ENCODE data around the gene ALDH2. TPM values are rescaled to one million over a fixed set of nuclear protein-coding genes. Genes with fewer than 3 reads are reported as not detected.

Gene ALDH2
- total RNA-seq, 2 donors from 2014 or later = 76.6 to 91.4 TPM

- H3K27me3 ChIP-seq (ENCODE audit: control insufficient read depth, insufficient read depth, low read length, poor library complexity, severe bottlenecking) = no peaks in the 10 kb centered on the region
- no peak overlapping the region for H3K4me3 Mint-ChIP-seq
- no peaks in the 10 kb centered on the region for H3K27me3 Mint-ChIP-seq (ENCODE audit: insufficient read depth)
- no peaks in the 10 kb centered on the region for H3K4me1 ChIP-seq (ENCODE audit: control insufficient read depth, insufficient read depth, low read length)
- peaks cover 17% of the 10 kb centered on the region for H3K9me3 Mint-ChIP-seq
- H3K4me3 ChIP-seq (ENCODE audit: low read length) = no peak overlapping the region
- no peaks in the 10 kb centered on the region for H3K36me3 ChIP-seq (ENCODE audit: control insufficient read depth, insufficient read depth, low read length)
- H3K27ac Mint-ChIP-seq = no peak overlapping the region
- H3K27ac ChIP-seq (ENCODE audit: low read depth, low read length) = no peak overlapping the region
- WGBS, 2 experiments (ENCODE audit: insufficient coverage in 1 of 2, insufficient read length in 1 of 2) = 94 to 100% methylated on average over 5 of the region's 5 CpGs
- no peaks in the 10 kb centered on the region for H3K36me3 Mint-ChIP-seq (ENCODE audit: low read depth)
- no peak for DNase-seq
- no peaks in the 10 kb centered on the region for H3K4me1 Mint-ChIP-seq
- TF ChIP-seq CTCF (conservative IDR thresholded peaks at IDR 0.05) = no peak
- peaks cover 10% of the 10 kb centered on the region for H3K9me3 ChIP-seq (ENCODE audit: control insufficient read depth, low read length)
- no peak overlapping the region for H3K9ac ChIP-seq (ENCODE audit: extremely low read depth, low read length, poor library complexity, severe bottlenecking)
These were observed 58.8 kb downstream of the ALDH2 start for GRCh38 chr12:111825509-111825908.

- no peak overlapping the region for H3K9ac ChIP-seq (ENCODE audit: extremely low read depth, low read length, poor library complexity, severe bottlenecking)
- Mint-ChIP-seq H3K27me3 (ENCODE audit: insufficient read depth) (no peaks in the 10 kb centered on the region), H3K36me3 (ENCODE audit: low read depth) (no peaks in the 10 kb centered on the region), H3K4me1 (no peaks in the 10 kb centered on the region), H3K4me3 (no peak overlapping the region), H3K9me3 (peaks cover 9% of the 10 kb centered on the region), H3K27ac (no peak overlapping the region)
- H3K27ac ChIP-seq (ENCODE audit: low read depth, low read length) = no peak overlapping the region
- H3K9me3 ChIP-seq (ENCODE audit: control insufficient read depth, low read length) = peaks cover 8% of the 10 kb centered on the region
- H3K4me3 ChIP-seq (ENCODE audit: low read length) = no peak overlapping the region
- 86 to 93% methylated on average over 3 of the region's 3 CpGs for WGBS, 2 experiments (ENCODE audit: insufficient coverage in 1 of 2, insufficient read length in 1 of 2)
- TF ChIP-seq CTCF (conservative IDR thresholded peaks at IDR 0.05) = no peak
- H3K36me3 ChIP-seq (ENCODE audit: control insufficient read depth, insufficient read depth, low read length) = no peaks in the 10 kb centered on the region
- H3K4me1 ChIP-seq (ENCODE audit: control insufficient read depth, insufficient read depth, low read length) = no peaks in the 10 kb centered on the region
- DNase-seq = no peak
- no peaks in the 10 kb centered on the region for H3K27me3 ChIP-seq (ENCODE audit: control insufficient read depth, insufficient read depth, low read length, poor library complexity, severe bottlenecking)
These were observed 59.6 kb downstream of the ALDH2 start for GRCh38 chr12:111826316-111826715.

- H3K4me3 ChIP-seq (ENCODE audit: low read length) = no peak overlapping the region
- H3K36me3 Mint-ChIP-seq (ENCODE audit: low read depth) = no peaks in the 10 kb centered on the region
- 88 to 100% methylated on average over 1 to 2 of the region's 2 CpGs for WGBS, 2 experiments (ENCODE audit: insufficient coverage in 1 of 2, insufficient read length in 1 of 2)
These were observed 60.3 kb downstream of the ALDH2 start for GRCh38 chr12:111826992-111827391.

More at GRCh38 chr12:111826992-111827391, 60.3 kb downstream of the ALDH2 start:
- Mint-ChIP-seq H3K27me3 (ENCODE audit: insufficient read depth) (no peaks in the 10 kb centered on the region), H3K4me1 (no peaks in the 10 kb centered on the region), H3K4me3 (no peak overlapping the region), H3K27ac (no peak overlapping the region), H3K9me3 (peaks cover 2% of the 10 kb centered on the region)
- H3K9me3 ChIP-seq (ENCODE audit: control insufficient read depth, low read length) = peaks cover under 1% of the 10 kb centered on the region
- TF ChIP-seq CTCF (conservative IDR thresholded peaks at IDR 0.05) = no peak
- no peak overlapping the region for H3K9ac ChIP-seq (ENCODE audit: extremely low read depth, low read length, poor library complexity, severe bottlenecking)
- no peak overlapping the region for H3K27ac ChIP-seq (ENCODE audit: low read depth, low read length)
- H3K36me3 ChIP-seq (ENCODE audit: control insufficient read depth, insufficient read depth, low read length) = no peaks in the 10 kb centered on the region
- no peaks in the 10 kb centered on the region for H3K4me1 ChIP-seq (ENCODE audit: control insufficient read depth, insufficient read depth, low read length)
- H3K27me3 ChIP-seq (ENCODE audit: control insufficient read depth, insufficient read depth, low read length, poor library complexity, severe bottlenecking) = no peaks in the 10 kb centered on the region
- no peak for DNase-seq
